NT2/D1 (cell line): ENCODE measurements around the gene C1orf35.

ENCODE experiments used
- SUZ12 ChIP-seq: IDR thresholded peaks from 2 replicates; pipeline ENCODE4 v1.6.1; 2011; ENCODE audit not compliant: insufficient read length, insufficient read depth; ENCODE audit errors: extremely low read depth
- YY1 ChIP-seq: IDR thresholded peaks from 2 replicates; pipeline ENCODE4 v1.6.1; 2011; ENCODE audit not compliant: insufficient read length, insufficient read depth
- ZNF274 ChIP-seq: IDR thresholded peaks from 2 replicates; pipeline ENCODE4 v1.6.1; 2011; ENCODE audit warnings: mild to moderate bottlenecking, low read depth, low read length

DNA sequence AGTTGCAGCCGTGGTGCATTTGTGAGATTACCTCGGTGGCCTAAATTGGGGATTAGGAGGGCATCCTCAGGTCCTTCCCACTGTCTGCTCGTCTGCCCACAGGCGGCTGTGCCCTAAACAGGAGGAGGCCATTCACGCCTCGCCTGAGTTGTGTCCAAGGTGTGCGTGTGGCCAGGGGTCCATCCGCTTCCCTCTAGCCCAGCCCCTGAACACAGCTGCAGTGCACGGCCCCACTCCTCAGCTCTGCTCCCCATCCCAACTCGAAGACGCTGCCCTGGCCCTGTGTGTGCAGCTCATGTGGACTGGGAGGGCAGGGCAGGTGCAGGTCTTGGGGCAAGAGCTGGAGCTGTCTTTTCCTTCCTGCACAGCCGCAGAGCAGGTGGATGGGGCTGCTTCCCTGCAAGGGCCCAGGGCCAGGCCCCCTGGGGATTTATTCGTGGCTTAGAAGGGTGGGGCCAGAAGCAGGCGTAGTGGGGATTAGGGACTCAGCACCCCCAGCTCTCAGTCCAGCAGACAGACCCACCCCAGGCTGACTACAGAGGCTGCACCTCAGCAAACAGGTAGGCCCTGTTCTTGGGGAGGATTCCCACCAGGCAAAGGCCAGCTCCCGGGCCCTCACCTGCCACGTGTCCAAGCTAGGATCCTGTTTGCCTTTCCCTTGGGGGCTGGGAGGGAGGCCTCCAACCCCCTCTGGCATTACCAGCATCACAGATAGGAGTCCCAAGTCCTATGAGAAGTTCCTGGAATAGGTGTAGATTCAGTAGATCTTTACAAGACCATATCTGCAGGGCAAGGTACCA, 41.3 kb upstream of the C1orf35 start:
- TF ChIP-seq YY1 = no peak
- no peak for TF ChIP-seq ZNF274
- no peak for TF ChIP-seq SUZ12
